Neuronal stem cell (in vitro differentiated cells): Measurements from ENCODE around the gene COX4I1.
"Not testable (repeated sequence)": the region's sequence is repeated elsewhere in the genome, so short reads cannot be mapped to it uniquely, and the experiment has no call there.

Experiments
- DNase-seq: peaks from one replicate; pipeline ENCODE4 v3.0.0-alpha.2; 2013; ENCODE audit warnings: low spot score
- H2AFZ ChIP-seq: one replicate; pipeline ENCODE4 v1.6.1; 2013; ENCODE audit warnings: mild to moderate bottlenecking, low read length, inconsistent platforms
- H2AK5ac ChIP-seq: 2 replicates; pipeline ENCODE4 v1.6.1; 2013; ENCODE audit warnings: low read depth, mild to moderate bottlenecking, inconsistent platforms, low read length, moderate library complexity, mixed read lengths
- H2BK120ac ChIP-seq: 2 replicates; pipeline ENCODE4 v1.6.1; 2013; ENCODE audit warnings: low read depth, mild to moderate bottlenecking, inconsistent platforms, low read length, moderate library complexity, mixed read lengths
- H2BK12ac ChIP-seq: one replicate; pipeline ENCODE4 v1.6.1; 2013; ENCODE audit warnings: low read length, inconsistent platforms
- H2BK15ac ChIP-seq: 2 replicates; pipeline ENCODE4 v1.6.1; 2013; ENCODE audit warnings: mild to moderate bottlenecking, low read length, inconsistent platforms, mixed read lengths
- H2BK5ac ChIP-seq: one replicate; pipeline ENCODE4 v1.6.1; 2013; ENCODE audit warnings: inconsistent platforms, mild to moderate bottlenecking, low read length, moderate library complexity
- H3K14ac ChIP-seq: one replicate; pipeline ENCODE4 v1.6.1; 2013; ENCODE audit warnings: low read length, inconsistent platforms
- H3K18ac ChIP-seq: 2 replicates; pipeline ENCODE4 v1.6.1; 2013; ENCODE audit warnings: low read length, inconsistent platforms
- H3K23ac ChIP-seq: 2 replicates; pipeline ENCODE4 v1.6.1; 2013; ENCODE audit warnings: low read depth, mild to moderate bottlenecking, mixed read lengths, low read length, inconsistent platforms; ENCODE audit not compliant: poor library complexity
- H3K27ac ChIP-seq: replicated peaks from 3 replicates; pipeline ENCODE4 v1.5.1; 2013; ENCODE audit warnings: low read length, inconsistent platforms
- H3K27me3 ChIP-seq, 3 experiments: 2 replicates each; pipeline ENCODE4 v1.6.1; 2013; ENCODE audit warnings: low read length in 3 of 3, mild to moderate bottlenecking in 2 of 3, inconsistent platforms in 1 of 3, low read depth in 1 of 3, mixed read lengths in 1 of 3, moderate library complexity in 1 of 3; ENCODE audit not compliant: control insufficient read depth in 3 of 3, insufficient read depth in 3 of 3
- H3K36me3 ChIP-seq, 2 donors: replicated peaks in 1 of 2; 2 replicates each; pipeline ENCODE4 v1.6.1; 2013; ENCODE audit warnings: low read length in 2 of 2; ENCODE audit not compliant: control insufficient read depth in 2 of 2, insufficient read depth in 2 of 2
- H3K4ac ChIP-seq: 2 replicates; pipeline ENCODE4 v1.6.1; 2013; ENCODE audit warnings: inconsistent platforms, mild to moderate bottlenecking, low read length, moderate library complexity
- H3K4me1 ChIP-seq, 2 donors: 1 replicate in 1 of 2; 2 replicates in 1 of 2; pipeline ENCODE4 v1.6.1; 2013; ENCODE audit warnings: low read length in 2 of 2, low read depth in 1 of 2; ENCODE audit not compliant: control insufficient read depth in 2 of 2, insufficient read depth in 1 of 2
- H3K4me2 ChIP-seq: one replicate; pipeline ENCODE4 v1.6.1; 2013; ENCODE audit warnings: mild to moderate bottlenecking, low read length, inconsistent platforms; ENCODE audit not compliant: insufficient read depth, poor library complexity, severe bottlenecking
- H3K4me3 ChIP-seq, 2 donors: 2 replicates each; pipeline ENCODE4 v1.5.1; 2013; ENCODE audit warnings: low read length in 2 of 2, mild to moderate bottlenecking in 2 of 2, inconsistent platforms in 1 of 2, moderate library complexity in 1 of 2
- H3K79me1 ChIP-seq: one replicate; pipeline ENCODE4 v1.6.1; 2013; ENCODE audit warnings: low read depth, mild to moderate bottlenecking, inconsistent platforms, low read length, moderate library complexity
- H3K9ac ChIP-seq: one replicate; pipeline ENCODE4 v1.6.1; 2013; ENCODE audit warnings: mild to moderate bottlenecking, low read depth, low read length, inconsistent platforms; ENCODE audit not compliant: poor library complexity
- H3K9me3 ChIP-seq, 2 donors: replicated peaks in 1 of 2; 2 replicates each; pipeline versions ENCODE3 to v1.6.1; 2013; ENCODE audit warnings: low read length in 2 of 2, mild to moderate bottlenecking in 2 of 2, inconsistent platforms in 1 of 2, low read depth in 1 of 2, mixed read lengths in 1 of 2, moderate library complexity in 1 of 2; ENCODE audit not compliant: control insufficient read depth in 2 of 2, insufficient read depth in 1 of 2
- H4K8ac ChIP-seq: one replicate; pipeline ENCODE4 v1.6.1; 2013; ENCODE audit warnings: low read depth, mild to moderate bottlenecking, inconsistent platforms, low read length, moderate library complexity
- H4K91ac ChIP-seq: one replicate; pipeline ENCODE4 v1.6.1; 2013; ENCODE audit warnings: low read length, low read depth, mild to moderate bottlenecking, inconsistent platforms; ENCODE audit not compliant: poor library complexity
- WGBS, 2 donors: extraction: QIAGEN DNeasy Blood & Tissue Kit; methylation state at CpG; one replicate each; pipeline ENCODE4 v1.1.7; 2013; ENCODE audit warnings: missing lambda C conversion rate in 2 of 2, mixed read lengths in 1 of 2; ENCODE audit not compliant: insufficient read length in 2 of 2, insufficient replicate concordance in 1 of 2; ENCODE audit errors: extremely low coverage in 2 of 2; 5-methylcytosine and 5-hydroxymethylcytosine counted together

Gene COX4I1

GRCh38 chr16:85808104-85808503, 8.6 kb downstream of the COX4I1 start:
- not testable (repeated sequence) for H4K91ac ChIP-seq, DNase-seq, H2BK15ac ChIP-seq, H3K79me1 ChIP-seq, H2BK120ac ChIP-seq, H4K8ac ChIP-seq, H3K18ac ChIP-seq, H3K27ac ChIP-seq, H2AK5ac ChIP-seq, H3K9me3 ChIP-seq, H3K9ac ChIP-seq, H3K4me2 ChIP-seq, H2BK12ac ChIP-seq, H3K23ac ChIP-seq, H3K4me3 ChIP-seq, H2BK5ac ChIP-seq, H3K14ac ChIP-seq, H2AFZ ChIP-seq, H3K4ac ChIP-seq, H3K4me1 ChIP-seq
- H3K27me3 ChIP-seq = peaks cover 0 to 18% (median 3%) of the 10 kb centered on the region in 3 experiments
- H3K36me3 ChIP-seq = peaks cover 23 to 40% of the 10 kb centered on the region in 2 donors
- WGBS, 2 donors = no CpG with 5 or more reads among the region's 27 CpGs

DNA sequence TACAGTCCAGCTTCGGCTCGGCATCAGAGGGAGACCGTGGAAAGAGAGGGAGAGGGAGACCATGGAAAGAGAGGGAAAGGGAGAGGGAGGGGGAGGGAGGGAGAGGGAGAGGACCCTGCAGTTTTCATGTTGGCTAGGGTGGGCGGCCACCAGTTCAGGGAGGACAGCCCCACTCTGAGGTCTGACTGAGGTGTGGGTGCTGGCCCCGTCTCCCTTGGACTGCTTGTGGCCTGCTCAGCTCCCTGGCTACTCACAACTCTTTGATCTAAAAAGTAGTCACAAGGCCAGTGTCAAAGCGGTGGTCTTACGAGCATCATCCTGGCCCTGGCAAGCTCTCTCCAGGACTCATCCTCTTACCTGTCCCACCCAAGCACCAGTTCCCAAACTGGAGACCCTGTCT, 9.4 kb downstream of the COX4I1 start:
- Histone ChIP-seq H3K4ac (no peak overlapping the region), H3K18ac (no peak overlapping the region), H3K14ac (no peak overlapping the region), H3K4me2 (no peak overlapping the region), H3K4me1 (no peaks in the 10 kb centered on the region), H3K9me3 (peaks cover 0 to 3% of the 10 kb centered on the region in 2 donors), H4K91ac (no peak overlapping the region), H2AFZ (no peak overlapping the region), H2BK5ac (no peak overlapping the region), H2BK12ac (no peak overlapping the region), H3K27me3 (peaks cover 0 to 26% (median 3%) of the 10 kb centered on the region in 3 experiments), H4K8ac (no peak overlapping the region), H3K27ac (no peak overlapping the region), H2AK5ac (no peak overlapping the region), H3K9ac (no peak overlapping the region), H2BK120ac (no peak overlapping the region), H3K23ac (no peak overlapping the region), H3K36me3 (peaks cover 20 to 32% of the 10 kb centered on the region in 2 donors), H2BK15ac (no peak overlapping the region), H3K4me3 (no peak overlapping the region), H3K79me1 (no peaks in the 10 kb centered on the region)
- no peak for DNase-seq
- WGBS, 2 donors = no CpG with 5 or more reads among the region's 7 CpGs

DNA sequence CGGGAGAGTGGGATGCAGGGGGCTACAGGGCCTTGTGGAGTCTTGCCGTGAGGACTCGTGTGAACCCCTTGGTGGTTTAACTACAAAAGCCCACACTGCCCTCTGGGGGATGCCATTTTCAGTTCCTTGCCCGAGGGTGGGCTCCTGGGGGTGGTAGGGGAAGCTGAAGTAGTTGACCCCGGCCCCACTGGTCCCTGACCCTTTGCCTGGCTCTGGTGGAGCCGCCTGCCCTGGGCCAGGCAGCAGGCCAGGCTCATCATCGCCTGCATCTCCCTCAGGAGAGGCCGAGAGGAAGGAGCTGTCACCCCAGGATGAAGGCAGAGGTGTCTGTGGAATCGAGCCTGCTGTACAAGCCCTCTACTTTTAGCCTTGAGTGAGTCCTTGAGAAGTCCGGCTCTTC, 10.2 kb downstream of the COX4I1 start:
- H3K23ac ChIP-seq = no peak overlapping the region
- DNase-seq = no peak
- no CpG with 5 or more reads among the region's 10 CpGs for WGBS, 2 donors

GRCh38 chr16:85810097-85810741, 10.7 kb downstream of the COX4I1 start:
- Histone ChIP-seq H3K27ac (no peak overlapping the region), H3K9ac (no peak overlapping the region), H2BK5ac (no peak overlapping the region), H3K4me1 (no peaks in the 10 kb centered on the region), H3K4ac (no peak overlapping the region), H2BK120ac (no peak overlapping the region), H3K79me1 (no peaks in the 10 kb centered on the region), H3K14ac (no peak overlapping the region), H3K27me3 (peaks cover 0 to 34% (median 3%) of the 10 kb centered on the region in 3 experiments), H3K9me3 (peaks cover 0 to 3% of the 10 kb centered on the region in 2 donors), H2BK12ac (no peak overlapping the region), H3K4me2 (no peak overlapping the region), H3K4me3 (no peak overlapping the region), H3K18ac (no peak overlapping the region), H4K8ac (no peak overlapping the region), H3K36me3 (peaks cover 13 to 22% of the 10 kb centered on the region in 2 donors), H3K23ac (no peak overlapping the region), H4K91ac (no peak overlapping the region), H2BK15ac (no peak overlapping the region), H2AFZ (no peak overlapping the region), H2AK5ac (no peak overlapping the region)
- WGBS, 2 donors = no CpG with 5 or more reads among the region's 13 CpGs
- DNase-seq = no peak

More for the DNA sequence above, 10.2 kb downstream of the COX4I1 start:
- Histone ChIP-seq H4K8ac (no peak overlapping the region), H2BK12ac (no peak overlapping the region), H4K91ac (no peak overlapping the region), H2AFZ (no peak overlapping the region), H3K4ac (no peak overlapping the region), H2AK5ac (no peak overlapping the region), H3K79me1 (no peaks in the 10 kb centered on the region), H3K18ac (no peak overlapping the region), H3K14ac (no peak overlapping the region), H3K27ac (no peak overlapping the region), H2BK5ac (no peak overlapping the region), H3K4me3 (no peak overlapping the region), H3K4me1 (no peaks in the 10 kb centered on the region), H2BK120ac (no peak overlapping the region), H3K36me3 (peaks cover 18 to 27% of the 10 kb centered on the region in 2 donors), H2BK15ac (no peak overlapping the region), H3K4me2 (no peak overlapping the region), H3K9ac (no peak overlapping the region), H3K9me3 (peaks cover 0 to 3% of the 10 kb centered on the region in 2 donors), H3K27me3 (peaks cover 0 to 30% (median 3%) of the 10 kb centered on the region in 3 experiments)
